ENCODE data around the gene ACAA1. TPM values are rescaled to one million over a fixed set of nuclear protein-coding genes. Genes with fewer than 3 reads are reported as not detected.

Gene ACAA1
- total RNA-seq, 1 experiment from 2014 or later, result 52.0 TPM

GRCh38 chr3:38139652-38140051 lies 2.7 kb upstream of the ACAA1 start:
- in situ Hi-C loops (cut with HindIII; ENCODE audit: low pct_unique_long_range_greater_than_20kb, low sequenced_read_pairs), result no loop called here

DNA sequence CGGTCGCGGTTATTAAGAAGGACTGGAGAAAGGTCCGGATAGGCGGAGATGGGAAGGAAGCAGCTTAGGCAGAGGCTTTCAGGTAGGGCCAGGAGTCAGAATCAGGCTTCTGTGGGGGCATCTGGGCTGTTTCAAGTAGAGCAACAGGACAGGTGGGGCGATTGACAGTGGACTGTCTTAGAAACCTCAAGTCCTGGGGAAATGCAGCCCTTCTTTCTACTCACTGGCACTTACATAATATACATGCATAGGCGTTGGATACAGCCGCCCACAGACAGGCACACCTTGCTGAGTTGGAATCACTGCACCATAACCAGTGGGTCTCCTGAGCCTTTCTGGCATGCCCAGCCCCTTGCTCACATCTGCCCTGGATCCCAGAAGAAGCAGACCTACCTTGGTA lies 2.3 kb upstream of the ACAA1 start:
- POLR2A ChIA-PET, result no interaction called here
- Histone ChIP-seq H3K27ac (ENCODE audit: low read length) (peak overlapping the region; percentile 95), H3K4me1 (ENCODE audit: control insufficient read depth, insufficient read depth, low read length) (peaks cover 5% of the 10 kb centered on the region), H3K36me3 (ENCODE audit: control insufficient read depth, insufficient read depth, low read length) (peaks cover 2% of the 10 kb centered on the region), H3K9me3 (ENCODE audit: control insufficient read depth, insufficient read depth, low read depth, low read length) (no peaks in the 10 kb centered on the region), H3K4me3 (ENCODE audit: low read depth in 2 of 2, low read length in 2 of 2) (peak overlapping the region; percentile 79 to 82), H3K27me3 (ENCODE audit: control insufficient read depth, insufficient read depth, low read length) (no peaks in the 10 kb centered on the region)
- intact Hi-C loops (cut with micrococcal nuclease; ENCODE audit: unreplicated experiment), result no loop called here
- TF ChIP-seq TCF7L2 (IDR thresholded peaks at IDR 0.05; ENCODE audit: low read depth, low read length) (no peak), CTCF (IDR thresholded peaks at IDR 0.05) (no peak), REST (IDR thresholded peaks at IDR 0.05; ENCODE audit: insufficient read depth in 1 of 2, low read depth in 2 of 2, low read length in 1 of 2) (no peak), SIN3A (IDR thresholded peaks at IDR 0.05; ENCODE audit: borderline replicate concordance, insufficient read depth, low read depth, low read length) (no peak), POLR2AphosphoS5 (IDR thresholded peaks at IDR 0.05; ENCODE audit: low read depth, low read length) (no peak)
- in situ Hi-C loops (cut with HindIII; ENCODE audit: low pct_unique_long_range_greater_than_20kb, low sequenced_read_pairs), result no loop called here
- DNase-seq (ENCODE audit: low read depth, low spot score), result no peak
- BruUV-seq (replicated peaks), result no TSS peak
- CTCF ChIA-PET, result interaction anchor here (1.1 kb wide), 1 partner anchor 24 kb away, joined by 4 read pairs; no protein-coding TSS in a partner anchor
- ATAC-seq, result no peak

More at GRCh38 chr3:38139652-38140051, 2.7 kb upstream of the ACAA1 start:
- TF ChIP-seq TCF7L2 (IDR thresholded peaks at IDR 0.05; ENCODE audit: low read depth, low read length), result no peak
- no peak for TF ChIP-seq REST (IDR thresholded peaks at IDR 0.05; ENCODE audit: insufficient read depth in 1 of 2, low read depth in 2 of 2, low read length in 1 of 2)
- TF ChIP-seq CTCF (IDR thresholded peaks at IDR 0.05), result no peak
- TF ChIP-seq POLR2AphosphoS5 (IDR thresholded peaks at IDR 0.05; ENCODE audit: low read depth, low read length), result no peak
- TF ChIP-seq SIN3A (IDR thresholded peaks at IDR 0.05; ENCODE audit: borderline replicate concordance, insufficient read depth, low read depth, low read length), result no peak
- intact Hi-C loops (cut with micrococcal nuclease; ENCODE audit: unreplicated experiment), result no loop called here
- Histone ChIP-seq H3K9me3 (ENCODE audit: control insufficient read depth, insufficient read depth, low read depth, low read length) (no peaks in the 10 kb centered on the region), H3K27me3 (ENCODE audit: control insufficient read depth, insufficient read depth, low read length) (no peaks in the 10 kb centered on the region), H3K4me3 (ENCODE audit: low read depth in 2 of 2, low read length in 2 of 2) (peak overlapping the region; percentile 79 to 82), H3K27ac (ENCODE audit: low read length) (peak overlapping the region; percentile 95; the same call in 1 of the 2 replicates), H3K4me1 (ENCODE audit: control insufficient read depth, insufficient read depth, low read length) (peaks cover 5% of the 10 kb centered on the region), H3K36me3 (ENCODE audit: control insufficient read depth, insufficient read depth, low read length) (peaks cover 2% of the 10 kb centered on the region; the same call in 1 of the 2 replicates)
- ChIA-PET POLR2A (no interaction called here), CTCF (interaction anchor here (1.1 kb wide), 1 partner anchor 24 kb away, joined by 4 read pairs; no protein-coding TSS in a partner anchor)
- ATAC-seq (no peak), DNase-seq (ENCODE audit: low read depth, low spot score) (no peak)
- BruUV-seq (replicated peaks), result no TSS peak
